ENCODE measurements around the gene METAP1D. TPM values are rescaled to one million over a fixed set of nuclear protein-coding genes. Genes with fewer than 3 reads are reported as not detected.

The METAP1D gene
- total RNA-seq, 2 donors from 2014 or later, result 5.7 to 6.5 TPM

DNA sequence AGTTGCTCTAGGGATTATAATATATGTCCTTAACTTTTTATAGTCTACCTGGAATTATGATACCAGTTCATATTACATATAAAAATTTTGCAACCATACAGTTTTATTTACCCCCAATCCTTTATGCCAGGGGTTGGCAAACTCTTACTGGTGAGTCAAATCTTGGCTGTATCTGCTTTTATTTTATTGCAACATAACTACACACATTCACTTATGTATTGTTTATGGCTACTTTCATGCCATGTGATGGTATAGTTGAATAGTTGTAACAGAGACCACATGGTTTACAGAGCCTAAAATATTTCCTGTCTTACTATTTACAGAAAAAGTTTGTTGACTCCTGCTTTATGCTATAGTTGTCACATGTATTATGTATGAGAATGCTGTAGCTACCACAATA lies 128.7 kb downstream of the METAP1D start:
- no peak overlapping the region for H3K27ac Mint-ChIP-seq
- peaks cover 4% of the 10 kb centered on the region for H3K9me3 ChIP-seq (ENCODE audit: control insufficient read depth, low read length, poor library complexity, severe bottlenecking)
- ATAC-seq (no peak), DNase-seq (no peak)
- no peaks in the 10 kb centered on the region for H3K36me3 Mint-ChIP-seq (ENCODE audit: low read depth)
- H3K4me3 Mint-ChIP-seq, result no peak overlapping the region
- H3K27me3 Mint-ChIP-seq, result peaks cover 9% of the 10 kb centered on the region
- no peaks in the 10 kb centered on the region for H3K4me1 Mint-ChIP-seq

DNA sequence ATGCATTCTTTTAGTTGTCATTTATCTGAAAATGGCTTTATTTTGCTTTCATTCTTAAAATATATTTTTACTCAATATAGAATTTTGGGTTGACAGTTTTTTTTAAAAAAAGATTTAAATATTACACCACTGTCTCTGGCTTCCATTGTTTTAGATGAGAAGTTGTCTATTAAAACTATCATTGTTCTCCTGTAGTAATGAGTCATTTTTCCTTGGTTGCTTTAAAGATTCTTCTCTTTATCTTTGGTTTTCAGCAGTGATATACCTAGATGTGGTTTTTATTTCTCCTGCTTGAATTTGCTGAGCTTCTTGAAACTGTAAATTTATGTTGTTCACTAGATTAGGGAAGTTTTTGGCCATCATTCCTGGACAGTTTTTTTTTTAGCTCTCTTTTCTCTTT lies 129.7 kb downstream of the METAP1D start:
- Mint-ChIP-seq H3K27me3 (peaks cover 13% of the 10 kb centered on the region), H3K4me1 (no peaks in the 10 kb centered on the region), H3K4me3 (no peak overlapping the region), H3K36me3 (ENCODE audit: low read depth) (no peaks in the 10 kb centered on the region), H3K27ac (no peak overlapping the region)
- DNase-seq (no peak), ATAC-seq (no peak)
- peaks cover 4% of the 10 kb centered on the region for H3K9me3 ChIP-seq (ENCODE audit: control insufficient read depth, low read length, poor library complexity, severe bottlenecking)

Other genes with a start within 250 kb of the METAP1D start
- 10 to 100 TPM; 11.0 to 15.5 TPM for gene SLC25A12, start 105.7 kb upstream of the METAP1D start, total RNA-seq
- gene HAT1, start 77.5 kb upstream of the METAP1D start, total RNA-seq, result 10 to 100 TPM; 20.8 to 22.3 TPM
- not detected for gene DLX1, start 85.6 kb downstream of the METAP1D start, total RNA-seq
- gene DLX2, start 102.9 kb downstream of the METAP1D start, total RNA-seq, result not detected